HG03066 (cell line): ENCODE data around the gene EN2.

ENCODE experiments used
- ATAC-seq: cut with Tn5 transposase; IDR thresholded peaks from one replicate; pipeline ENCODE4 v1.9.1; 2021; ENCODE audit warnings: low read depth; ENCODE audit not compliant: unreplicated experiment

Gene EN2

GRCh38 chr7:155506854-155507337 is 49.0 kb downstream of the EN2 start:
- ATAC-seq: no peak

DNA sequence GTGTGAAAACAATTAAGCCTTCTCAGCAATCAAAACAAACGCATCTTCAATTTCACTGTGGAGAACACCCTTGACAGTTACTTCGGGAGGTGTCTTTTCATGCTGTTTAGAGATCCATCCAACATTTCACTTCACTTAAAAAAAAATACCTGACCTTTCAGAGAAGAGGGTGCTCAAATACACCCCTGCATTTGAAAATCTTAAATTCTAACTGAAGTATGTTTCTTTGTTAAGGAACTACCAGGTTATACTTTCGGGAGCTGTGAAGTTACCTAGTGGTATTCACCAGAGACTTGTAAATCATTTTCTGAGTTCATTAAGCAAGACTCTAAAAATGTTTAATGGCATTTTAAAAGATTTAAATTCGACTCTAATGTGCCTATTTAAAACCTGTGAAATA is 49.6 kb downstream of the EN2 start:
- ATAC-seq: no peak

GRCh38 chr7:155508376-155509358 is 50.7 kb downstream of the EN2 start:
- ATAC-seq: no peak

GRCh38 chr7:155509359-155509724 is 51.4 kb downstream of the EN2 start:
- no peak for ATAC-seq

DNA sequence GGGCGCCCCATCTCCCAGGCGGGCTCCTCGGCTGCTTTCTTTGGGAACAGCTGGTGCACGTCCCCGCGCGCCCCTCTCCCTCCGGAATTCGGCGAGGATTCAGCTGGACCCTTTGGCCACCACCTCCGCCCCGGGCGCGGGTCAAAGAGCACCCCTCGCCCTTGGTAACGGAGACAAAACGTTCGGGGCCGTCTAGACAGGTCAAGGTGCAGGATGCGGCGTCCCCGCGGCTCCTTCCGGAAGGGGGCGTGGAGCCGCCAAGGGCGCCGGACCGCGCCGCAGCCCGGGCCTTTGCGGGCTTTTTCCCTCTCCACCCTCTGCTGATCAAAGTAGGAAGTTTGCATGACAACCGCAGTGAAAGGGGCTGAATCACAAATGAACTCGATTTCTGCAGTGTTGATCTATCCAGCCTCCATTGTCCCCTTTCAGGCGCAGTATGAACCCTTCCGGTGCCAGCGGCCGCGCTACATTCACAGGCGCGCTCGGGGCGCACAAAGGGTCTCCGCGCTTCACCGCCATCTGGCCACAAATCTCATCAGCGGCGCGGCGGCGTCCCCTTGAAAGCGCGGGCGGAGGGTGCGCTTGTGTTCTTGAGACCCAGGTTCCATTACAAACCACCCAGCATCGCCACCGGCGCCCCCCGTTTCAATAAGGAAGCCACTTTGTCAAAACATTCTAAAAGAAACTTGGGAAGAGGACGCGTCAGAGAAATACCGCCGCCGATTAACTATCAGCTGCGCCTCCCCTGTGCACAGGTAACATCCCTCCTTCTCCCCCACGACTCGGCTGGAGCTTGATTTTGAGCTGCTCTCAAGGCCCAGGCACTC is 52.0 kb downstream of the EN2 start:
- no peak for ATAC-seq

GRCh38 chr7:155510975-155511701 is 53.2 kb downstream of the EN2 start:
- ATAC-seq: no peak

DNA sequence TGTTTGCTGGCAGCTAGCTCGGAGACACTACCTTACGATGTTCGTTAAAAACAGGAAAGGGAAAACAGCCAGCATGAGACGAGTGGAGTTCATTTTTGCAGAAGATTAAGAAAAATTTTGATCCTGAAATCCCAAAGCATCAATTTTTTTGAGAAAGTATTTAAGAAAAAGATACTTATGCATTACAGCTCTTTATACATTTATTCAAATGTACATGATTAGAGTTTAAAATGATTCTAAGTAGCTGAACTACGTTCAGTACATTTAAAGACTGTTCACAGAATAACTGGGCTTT is 53.7 kb downstream of the EN2 start:
- ATAC-seq: no peak

- ATAC-seq: no peak
These were observed 54.4 kb downstream of the EN2 start for GRCh38 chr7:155512246-155512887.

- no peak for ATAC-seq
These were observed 55.8 kb downstream of the EN2 start for GRCh38 chr7:155513543-155514285.

GRCh38 chr7:155514296-155514695 is 56.4 kb downstream of the EN2 start:
- no peak for ATAC-seq
